Mesendoderm (in vitro differentiated cells): ENCODE results near the gene EDN2.

Source experiments
- DNase-seq: peaks from one replicate; pipeline ENCODE4 v3.0.0; 2013
- H2AK5ac ChIP-seq: 2 replicates; pipeline ENCODE4 v1.6.1; 2013; ENCODE audit warnings: low read length, inconsistent platforms
- H2BK120ac ChIP-seq: 2 replicates; pipeline ENCODE4 v1.6.1; 2013; ENCODE audit warnings: low read depth, mild to moderate bottlenecking, low read length, moderate library complexity, mixed read lengths
- H2BK15ac ChIP-seq: replicated peaks from 2 replicates; pipeline ENCODE4 v1.6.1; 2013; ENCODE audit warnings: low read depth, mild to moderate bottlenecking, moderate library complexity
- H2BK5ac ChIP-seq: 2 replicates; pipeline ENCODE4 v1.6.1; 2013; ENCODE audit warnings: low read length, inconsistent platforms
- H3K18ac ChIP-seq: 2 replicates; pipeline ENCODE4 v1.6.1; 2013; ENCODE audit warnings: mild to moderate bottlenecking, low read length, mixed read lengths
- H3K23ac ChIP-seq: one replicate; pipeline ENCODE4 v1.6.1; 2013; ENCODE audit warnings: low read length
- H3K27ac ChIP-seq: 2 replicates; pipeline ENCODE4 v1.5.1; 2013; ENCODE audit warnings: low read depth, mild to moderate bottlenecking, inconsistent platforms, low read length, moderate library complexity
- H3K27me3 ChIP-seq: 2 replicates; pipeline ENCODE4 v1.6.1; 2013; ENCODE audit warnings: low read length, control low read depth, mild to moderate bottlenecking, inconsistent platforms; ENCODE audit not compliant: insufficient read depth, poor library complexity
- H3K36me3 ChIP-seq: 2 replicates; pipeline ENCODE4 v1.6.1; 2013; ENCODE audit warnings: low read length, inconsistent platforms; ENCODE audit not compliant: control insufficient read depth, insufficient read depth
- H3K4ac ChIP-seq: one replicate; pipeline ENCODE4 v1.6.1; 2013; ENCODE audit warnings: low read depth, mild to moderate bottlenecking, low read length, moderate library complexity
- H3K4me1 ChIP-seq: 2 replicates; pipeline ENCODE4 v1.6.1; 2013; ENCODE audit warnings: low read depth, low read length, inconsistent platforms; ENCODE audit not compliant: control insufficient read depth
- H3K4me2 ChIP-seq: 2 replicates; pipeline ENCODE4 v1.6.1; 2013; ENCODE audit warnings: low read length
- H3K4me3 ChIP-seq: 2 replicates; pipeline ENCODE4 v1.5.1; 2013; ENCODE audit warnings: mild to moderate bottlenecking, low read length
- H3K56ac ChIP-seq: one replicate; pipeline ENCODE4 v1.6.1; 2013; ENCODE audit warnings: low read length
- H3K79me1 ChIP-seq: 2 replicates; pipeline ENCODE4 v1.6.1; 2013; ENCODE audit warnings: low read length, inconsistent platforms
- H3K79me2 ChIP-seq: 2 replicates; pipeline ENCODE4 v1.6.1; 2013; ENCODE audit warnings: mild to moderate bottlenecking, low read length; ENCODE audit not compliant: control insufficient read depth, insufficient read depth
- H3K9ac ChIP-seq: 2 replicates; pipeline ENCODE4 v1.6.1; 2013; ENCODE audit warnings: low read length, inconsistent platforms
- H4K5ac ChIP-seq: one replicate; pipeline ENCODE4 v1.6.1; 2013; ENCODE audit warnings: low read length
- H4K8ac ChIP-seq: one replicate; pipeline ENCODE4 v1.6.1; 2013; ENCODE audit warnings: low read depth, mild to moderate bottlenecking, control low read depth, low read length, moderate library complexity
- WGBS: extraction: QIAGEN DNeasy Blood & Tissue Kit; methylation state at CpG from one replicate; pipeline ENCODE4 v1.1.7; 2013; ENCODE audit warnings: low lambda C conversion rate, missing lambda C conversion rate; ENCODE audit not compliant: insufficient coverage; ENCODE audit errors: extremely low coverage; 5-methylcytosine and 5-hydroxymethylcytosine counted together

Gene EDN2

GRCh38 chr1:41478118-41478748, 6.2 kb downstream of the EDN2 start:
- H3K4me1 ChIP-seq, result no peaks in the 10 kb centered on the region
- no peak overlapping the region for H3K23ac ChIP-seq
- no peaks in the 10 kb centered on the region for H3K79me2 ChIP-seq
- H2AK5ac ChIP-seq, result no peak overlapping the region
- WGBS, result no CpG with 5 or more reads among the region's 12 CpGs
- H3K4me2 ChIP-seq, result no peak overlapping the region
- H4K5ac ChIP-seq, result no peak overlapping the region
- no peaks in the 10 kb centered on the region for H3K27me3 ChIP-seq
- DNase-seq, result no peak
- H3K18ac ChIP-seq, result no peak overlapping the region
- no peak overlapping the region for H3K9ac ChIP-seq
- no peak overlapping the region for H3K4ac ChIP-seq
- H3K4me3 ChIP-seq, result no peak overlapping the region
- H2BK120ac ChIP-seq, result no peak overlapping the region
- H3K36me3 ChIP-seq, result no peaks in the 10 kb centered on the region
- H3K27ac ChIP-seq, result no peak overlapping the region
- no peak overlapping the region for H2BK15ac ChIP-seq
- no peak overlapping the region for H3K56ac ChIP-seq
- H3K79me1 ChIP-seq, result no peaks in the 10 kb centered on the region
- no peak overlapping the region for H2BK5ac ChIP-seq
- H4K8ac ChIP-seq, result no peak overlapping the region

DNA sequence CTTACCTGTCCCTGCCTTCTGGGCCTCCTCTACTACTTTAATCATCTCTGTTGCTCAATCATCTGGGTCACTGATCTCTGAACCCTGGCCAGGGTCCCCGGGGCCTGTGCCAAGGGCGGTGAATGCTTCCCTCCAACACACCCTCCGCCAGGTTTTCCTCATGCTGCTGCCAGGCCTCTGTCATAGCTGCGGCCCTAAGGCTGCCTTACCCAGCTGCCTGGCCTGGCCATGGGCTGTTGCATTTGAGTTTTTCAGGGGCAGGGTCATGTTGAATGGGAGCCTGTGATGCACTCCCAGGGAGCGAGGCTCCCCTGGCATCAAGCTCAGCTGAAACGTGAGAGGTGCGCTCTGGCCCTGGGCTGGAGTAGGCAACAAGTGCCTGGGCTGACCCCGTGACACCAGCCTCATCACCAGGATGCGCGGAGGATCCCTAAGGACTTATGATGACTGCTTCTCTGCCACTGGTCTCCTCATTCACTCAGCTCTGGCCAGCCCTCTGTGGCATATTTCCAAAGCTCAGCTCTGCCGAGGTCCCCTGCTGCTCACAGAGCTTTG, 7.6 kb downstream of the EDN2 start:
- no peak overlapping the region for H4K5ac ChIP-seq
- no peak overlapping the region for H3K9ac ChIP-seq
- no peak overlapping the region for H2BK15ac ChIP-seq
- no peak overlapping the region for H3K23ac ChIP-seq
- no peak overlapping the region for H3K4me3 ChIP-seq
- no peak overlapping the region for H2AK5ac ChIP-seq
- H3K18ac ChIP-seq, result no peak overlapping the region
- H3K79me1 ChIP-seq, result no peaks in the 10 kb centered on the region
- H2BK5ac ChIP-seq, result no peak overlapping the region
- no peak for DNase-seq
- no peaks in the 10 kb centered on the region for H3K36me3 ChIP-seq
- H3K4ac ChIP-seq, result no peak overlapping the region
- WGBS, result no CpG with 5 or more reads among the region's 11 CpGs
- no peaks in the 10 kb centered on the region for H3K4me1 ChIP-seq
- no peaks in the 10 kb centered on the region for H3K79me2 ChIP-seq
- no peaks in the 10 kb centered on the region for H3K27me3 ChIP-seq
- H3K27ac ChIP-seq, result no peak overlapping the region
- H2BK120ac ChIP-seq, result no peak overlapping the region
- H3K4me2 ChIP-seq, result no peak overlapping the region
- no peak overlapping the region for H3K56ac ChIP-seq
- no peak overlapping the region for H4K8ac ChIP-seq

GRCh38 chr1:41475859-41476567, 8.5 kb downstream of the EDN2 start:
- no peaks in the 10 kb centered on the region for H3K4me1 ChIP-seq
- H3K4ac ChIP-seq, result no peak overlapping the region
- H2BK15ac ChIP-seq, result no peak overlapping the region
- H3K56ac ChIP-seq, result no peak overlapping the region
- H3K27me3 ChIP-seq, result no peaks in the 10 kb centered on the region
- H3K4me3 ChIP-seq, result no peak overlapping the region
- no peak overlapping the region for H3K18ac ChIP-seq
- H3K79me1 ChIP-seq, result no peaks in the 10 kb centered on the region
- H4K8ac ChIP-seq, result no peak overlapping the region
- no peaks in the 10 kb centered on the region for H3K79me2 ChIP-seq
- no peak overlapping the region for H4K5ac ChIP-seq
- no peak overlapping the region for H2AK5ac ChIP-seq
- no peak overlapping the region for H3K23ac ChIP-seq
- no peak overlapping the region for H3K4me2 ChIP-seq
- no CpG with 5 or more reads among the region's 8 CpGs for WGBS
- no peak overlapping the region for H3K9ac ChIP-seq
- DNase-seq, result no peak
- H3K36me3 ChIP-seq, result no peaks in the 10 kb centered on the region
- no peak overlapping the region for H2BK5ac ChIP-seq
- no peak overlapping the region for H3K27ac ChIP-seq
- no peak overlapping the region for H2BK120ac ChIP-seq

- Histone ChIP-seq H3K36me3 (no peaks in the 10 kb centered on the region), H3K4ac (no peak overlapping the region), H3K9ac (no peak overlapping the region), H3K18ac (no peak overlapping the region), H3K56ac (peak overlapping the region; percentile 62), H2BK120ac (no peak overlapping the region), H3K27me3 (no peaks in the 10 kb centered on the region), H3K4me3 (no peak overlapping the region), H3K23ac (peak overlapping the region; percentile 86), H4K5ac (no peak overlapping the region), H4K8ac (no peak overlapping the region), H3K79me2 (no peaks in the 10 kb centered on the region), H2BK5ac (no peak overlapping the region), H2BK15ac (no peak overlapping the region), H3K27ac (no peak overlapping the region), H3K79me1 (no peaks in the 10 kb centered on the region), H3K4me1 (no peaks in the 10 kb centered on the region), H3K4me2 (no peak overlapping the region), H2AK5ac (peak overlapping the region; percentile 92)
- no CpG with 5 or more reads among the region's 4 CpGs for whole genome bisulfite sequencing
- DNase-seq, result no peak
Observed at GRCh38 chr1:41475346-41475745, 9.1 kb downstream of the EDN2 start.

DNA sequence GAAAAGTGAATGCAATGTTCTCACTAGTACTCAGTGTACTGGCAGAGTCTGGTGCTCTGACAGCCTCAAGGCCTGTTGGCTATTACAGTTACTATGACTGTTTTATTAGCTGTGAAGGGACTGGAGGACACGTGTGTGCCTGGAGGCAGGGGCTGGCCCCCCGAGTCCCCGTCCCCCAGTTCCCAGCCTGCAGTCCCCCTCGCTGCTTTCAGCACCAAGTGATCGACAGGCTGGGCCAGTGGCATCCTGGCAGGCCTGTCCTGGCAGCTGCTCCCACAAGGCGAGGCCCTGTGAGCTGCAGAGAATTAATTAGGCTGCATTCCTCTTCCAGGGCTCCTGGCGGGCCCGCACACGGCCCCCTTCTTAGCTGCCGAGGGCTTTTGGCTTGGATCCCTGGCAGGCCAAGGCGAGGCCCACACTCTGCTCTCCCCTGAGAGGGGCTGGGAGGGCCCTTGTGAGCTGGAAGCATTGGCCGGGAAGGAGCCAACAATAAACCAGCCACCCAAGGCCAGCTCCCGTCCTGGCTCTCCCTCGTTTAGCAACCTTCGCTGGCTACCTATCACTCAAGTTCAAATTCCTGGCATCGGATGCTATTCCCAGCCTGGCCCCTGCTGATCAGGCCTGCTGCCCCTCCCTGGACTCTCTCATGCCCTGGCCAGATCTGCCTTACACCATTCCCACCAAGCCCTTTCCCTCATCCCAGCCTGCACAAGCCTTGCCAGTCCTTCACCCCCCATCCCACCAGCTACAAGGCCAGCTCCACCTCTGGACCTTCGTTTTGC, 9.8 kb downstream of the EDN2 start:
- H4K8ac ChIP-seq, result no peak overlapping the region
- WGBS, result no CpG with 5 or more reads among the region's 17 CpGs
- no peaks in the 10 kb centered on the region for H3K79me2 ChIP-seq
- H3K18ac ChIP-seq, result no peak overlapping the region
- H2BK5ac ChIP-seq, result no peak overlapping the region
- H2BK120ac ChIP-seq, result no peak overlapping the region
- no peak overlapping the region for H3K4ac ChIP-seq
- no peak overlapping the region for H2BK15ac ChIP-seq
- no peak overlapping the region for H3K4me3 ChIP-seq
- peak overlapping the region; percentile 92 for H2AK5ac ChIP-seq
- DNase-seq, result peak; percentile 53
- H3K79me1 ChIP-seq, result no peaks in the 10 kb centered on the region
- no peak overlapping the region for H3K4me2 ChIP-seq
- peak overlapping the region; percentile 86 for H3K23ac ChIP-seq
- H3K9ac ChIP-seq, result no peak overlapping the region
- H3K56ac ChIP-seq, result peak overlapping the region; percentile 62
- H3K4me1 ChIP-seq, result no peaks in the 10 kb centered on the region
- H3K27me3 ChIP-seq, result no peaks in the 10 kb centered on the region
- no peak overlapping the region for H3K27ac ChIP-seq
- H3K36me3 ChIP-seq, result no peaks in the 10 kb centered on the region
- H4K5ac ChIP-seq, result no peak overlapping the region
